GM12878 (cell line): Measurements from ENCODE around the gene CREBZF. TPM values are rescaled to one million over a fixed set of nuclear protein-coding genes. Genes with fewer than 3 reads are reported as not detected.

ENCODE experiments used
- ATAC-seq: fragments of 200-7000 bp; cut with Tn5 transposase; 3 replicates; pipeline ENCODE4 v1.9.1; 2020; ENCODE audit warnings: mild to moderate bottlenecking, moderate library complexity
- BruUV-seq: library from RNA; stranded (reverse); fragments of 400-500 nt; replicated peaks from 2 replicates; lab custom pipeline; 2021; lab: Mats Ljungman, UMichigan
- CTCF ChIA-PET: fragments of 300-600 bp; sonication (Branson Sonifier 250); formaldehyde crosslinking; extraction: SDS; loops from one replicate; lab custom pipeline; 2021; ENCODE audit warnings: inconsistent platforms; lab: Yijun Ruan, JAX
- POLR2A ChIA-PET: fragments of 350-600 bp; formaldehyde crosslinking; extraction: SDS; loops from one replicate; lab custom pipeline; 2021; ENCODE audit warnings: inconsistent platforms; lab: Charles Lee
- RAD21 ChIA-PET: fragments of 300-600 bp; sonication (Branson Sonifier 250); formaldehyde crosslinking; loops from one replicate; lab custom pipeline; 2023; ENCODE audit warnings: antibody characterized with exemption; ENCODE audit not compliant: unreplicated experiment; lab: Charles Lee
- SMC1A ChIA-PET: fragments of 300-600 bp; sonication (Branson Sonifier 250); formaldehyde crosslinking; loops from one replicate; lab custom pipeline; 2023; ENCODE audit not compliant: unreplicated experiment, uncharacterized antibody; lab: Charles Lee
- DNase-seq: peaks from one replicate; pipeline ENCODE4 v3.0.0-alpha.2; 2011; ENCODE audit warnings: low read depth, low spot score
- FAIRE-seq: peaks from 3 replicates; lab custom pipeline; 2011; peaks lifted over from hg19 to GRCh38; lab: Jason Lieb, UNC
- H2AFZ ChIP-seq: 2 replicates; pipeline ENCODE4 v1.6.0; 2011; ENCODE audit warnings: low read depth, low read length, control low read depth; ENCODE audit not compliant: control insufficient read depth
- H3K27ac ChIP-seq: 2 replicates; pipeline ENCODE4 v1.5.1; 2011; ENCODE audit warnings: control low read depth; ENCODE audit not compliant: control insufficient read depth, insufficient read depth
- H3K27me3 ChIP-seq, 2 experiments: replicated peaks in 1 of 2; 2 replicates each; pipeline versions ENCODE4 v1.6.0 to v1.6.1; 2011; ENCODE audit warnings: low read length in 1 of 2; ENCODE audit not compliant: control insufficient read depth in 2 of 2, insufficient read depth in 2 of 2
- H3K36me3 ChIP-seq, 2 experiments: 2 replicates each; pipeline ENCODE4 v1.5.1; 2011; ENCODE audit warnings: low read length in 1 of 2; ENCODE audit not compliant: control insufficient read depth in 2 of 2, insufficient read depth in 2 of 2
- H3K4me1 ChIP-seq: 2 replicates; pipeline ENCODE4 v1.6.1; 2011; ENCODE audit warnings: mild to moderate bottlenecking, low read length, moderate library complexity, mixed read lengths; ENCODE audit not compliant: control insufficient read depth, insufficient read depth
- H3K4me2 ChIP-seq: 2 replicates; pipeline ENCODE4 v1.6.0; 2011; ENCODE audit warnings: control low read depth; ENCODE audit not compliant: control insufficient read depth, insufficient read depth
- H3K4me3 ChIP-seq: fragments of 200-600 bp; sonication (generic); 2 replicates; pipeline ENCODE4 v1.5.1; 2016
- H3K79me2 ChIP-seq: 2 replicates; pipeline ENCODE4 v1.6.0; 2011; ENCODE audit warnings: low read length; ENCODE audit not compliant: control insufficient read depth, insufficient read depth
- H3K9ac ChIP-seq: 2 replicates; pipeline ENCODE4 v1.8.0; 2011; ENCODE audit warnings: low read length, control low read depth, mixed read lengths; ENCODE audit not compliant: control insufficient read depth, insufficient read depth
- H3K9me3 ChIP-seq: replicated peaks from 3 replicates; pipeline ENCODE4 v1.5.1; 2011; ENCODE audit warnings: mild to moderate bottlenecking, low read length; ENCODE audit not compliant: control insufficient read depth, insufficient read depth
- H4K20me1 ChIP-seq: 2 replicates; pipeline ENCODE4 v1.6.0; 2011; ENCODE audit not compliant: control insufficient read depth, insufficient read depth
- BCL11A ChIP-seq: IDR thresholded peaks from 2 replicates; pipeline ENCODE4 v1.6.1; 2011; ENCODE audit warnings: low read depth, low read length
- BRCA1 ChIP-seq: IDR thresholded peaks from 2 replicates; pipeline ENCODE4 v1.6.1; 2011; ENCODE audit warnings: low read depth, low read length, improper control_type of control experiment
- CBX3 ChIP-seq: fragments of 200-600 bp; sonication (generic); IDR thresholded peaks from 2 replicates; pipeline ENCODE4 v1.6.1; 2016; ENCODE audit warnings: low read depth, borderline replicate concordance
- CREB1 ChIP-seq: IDR thresholded peaks from 2 replicates; pipeline ENCODE4 v1.6.1; 2012; ENCODE audit warnings: low read depth, mild to moderate bottlenecking, inconsistent platforms
- EP300 ChIP-seq, 2 experiments: fragments of 150-350 bp in 1 of 2; IDR thresholded peaks; 2 replicates each; pipeline ENCODE4 v1.6.1; 2011 to 2012; ENCODE audit warnings: low read depth in 2 of 2, low read length in 2 of 2, borderline replicate concordance in 1 of 2, improper control_type of control experiment in 1 of 2, inconsistent platforms in 1 of 2; ENCODE audit not compliant: control insufficient read depth in 1 of 2
- FOXK2 ChIP-seq: fragments of 450-650 bp; IDR thresholded peaks from 2 replicates; pipeline ENCODE4 v1.6.1; 2017; ENCODE audit warnings: mild to moderate bottlenecking, moderate library complexity
- FOXM1 ChIP-seq: IDR thresholded peaks from 2 replicates; pipeline ENCODE4 v1.6.1; 2012; ENCODE audit warnings: low read depth, mild to moderate bottlenecking, inconsistent platforms, low read length, moderate library complexity
- HCFC1 ChIP-seq: fragments of 150-350 bp; IDR thresholded peaks from 2 replicates; pipeline ENCODE4 v1.6.1; 2014; ENCODE audit warnings: low read length
- HDAC2 ChIP-seq: fragments of 200-600 bp; sonication (generic); IDR thresholded peaks from 2 replicates; pipeline ENCODE4 v1.6.1; 2017
- HDGF ChIP-seq: fragments of 450-650 bp; IDR thresholded peaks from 2 replicates; pipeline ENCODE4 v1.6.1; 2016; ENCODE audit warnings: antibody characterized with exemption
- IRF3 ChIP-seq: fragments of 450-650 bp; IDR thresholded peaks from 2 replicates; pipeline ENCODE4 v1.6.1; 2014; ENCODE audit warnings: mild to moderate bottlenecking
- KDM1A ChIP-seq: fragments of 200-600 bp; sonication (generic); IDR thresholded peaks from 2 replicates; pipeline ENCODE4 v1.6.1; 2016; ENCODE audit warnings: borderline replicate concordance
- MEF2A ChIP-seq: IDR thresholded peaks from 2 replicates; pipeline ENCODE4 v1.6.1; 2011; ENCODE audit warnings: low read depth, mild to moderate bottlenecking, low read length, moderate library complexity; ENCODE audit not compliant: insufficient read depth
- NKRF ChIP-seq: fragments of 450-650 bp; conservative IDR thresholded peaks from 2 replicates; pipeline ENCODE4 v1.6.1; 2017; ENCODE audit warnings: mild to moderate bottlenecking, moderate library complexity
- RBBP5 ChIP-seq: fragments of 200-600 bp; sonication (generic); conservative IDR thresholded peaks from 2 replicates; pipeline ENCODE4 v1.6.1; 2016
- STAT1 ChIP-seq: fragments of 450-650 bp; conservative IDR thresholded peaks from 2 replicates; pipeline ENCODE4 v1.6.1; 2014; ENCODE audit warnings: antibody characterized with exemption, mild to moderate bottlenecking
- SUPT20H ChIP-seq: IDR thresholded peaks from 2 replicates; pipeline ENCODE4 v1.6.1; 2011; ENCODE audit warnings: low read depth, mild to moderate bottlenecking, low read length, moderate library complexity, borderline replicate concordance; ENCODE audit not compliant: control insufficient read depth
- TARDBP ChIP-seq: IDR thresholded peaks from 2 replicates; pipeline ENCODE4 v1.6.1; 2016; ENCODE audit warnings: borderline replicate concordance
- WGBS: methylation state at CpG from one replicate; pipeline ENCODE4 v1.1.6; 2016; ENCODE audit warnings: low lambda C conversion rate; ENCODE audit not compliant: insufficient replicate concordance, insufficient coverage; ENCODE audit errors: missing lambda C conversion rate; 5-methylcytosine and 5-hydroxymethylcytosine counted together
- in situ Hi-C: fragments of 300-500 bp; cut with MboI; formaldehyde crosslinking; loops from 9 replicates; pipeline ENCODE4 v1.14.3; 2018; ENCODE audit warnings: mixed read lengths
- intact Hi-C: fragments of 100-400 bp; cut with micrococcal nuclease; formaldehyde crosslinking; loops from one replicate; pipeline ENCODE4 v1.14.2; 2022; ENCODE audit not compliant: unreplicated experiment
- polyA plus RNA-seq, 11 experiments: library from polyadenylated mRNA; depleted of rRNA in 4 of 11; unstranded in 6 of 11; stranded (reverse) in 5 of 11; fragments of >200 nt; fragmentation: Nextera tagmentation in 4 of 11; fragmentation: Illumina TruSeq in 1 of 11; extraction: Ambion mirVana in 4 of 11; extraction: Trizol in 1 of 11; gene quantifications; 1 replicate in 1 of 11; 2 replicates in 10 of 11; pipeline versions ENCODE4 v1.2.1 to v1.2.3, GENCODE V29; 2011 to 2016; ENCODE audit warnings: inconsistent platforms in 2 of 11, missing spikeins in 2 of 11, low read depth in 1 of 11
- total RNA-seq, 4 experiments: library from RNA; depleted of rRNA in 3 of 4; stranded (reverse); fragments of >200 nt in 3 of 4; fragmentation: Illumina TruSeq in 1 of 4; extraction: Trizol in 1 of 4; gene quantifications; 2 replicates each; pipeline versions ENCODE4 v1.2.1 to v1.2.3, GENCODE V29; 2013 to 2021

Gene CREBZF
- total and polyA plus RNA-seq, 10 of the 15 experiments (the other 5 are each of a cell fraction or from before 2014, with no cell fraction given) = 11.1 to 51.2 (median 34.1) TPM

- TF ChIP-seq EP300 (IDR thresholded peaks at IDR 0.05; ENCODE audit: borderline replicate concordance in 1 of 2, control insufficient read depth in 1 of 2, low read depth in 2 of 2, low read length in 2 of 2) (no peak), CREB1 (no peak), BRCA1 (no peak), FOXK2 (no peak), TARDBP (no peak)
These were observed 945 bp downstream of the CREBZF start (continued) for GRCh38 chr11:85663753-85664614.

- RAD21 ChIA-PET = interaction anchor here (2.9 kb wide), 1 partner anchor 35 kb away, joined by 10 read pairs; the partner anchor contains the start of genes DLG2 and TMEM126B
- H3K9ac ChIP-seq = peak overlapping the region; percentile 95
- POLR2A ChIA-PET = interaction anchor here (0.6 to 6.7 kb wide), 4 partner anchors 9 to 37 kb away, joined by 5 to 43 read pairs (median 8); partner anchors contain the start of genes DLG2, TMEM126A and TMEM126B
- no peaks in the 10 kb centered on the region for H3K9me3 ChIP-seq
- peak overlapping the region; percentile 91 for H3K4me2 ChIP-seq
- intact Hi-C loops (loop anchor here (10.0 kb wide), 1 partner anchor 632 kb away; no protein-coding TSS in a partner anchor), in situ Hi-C loops (no loop called here)
- H3K36me3 ChIP-seq = peaks cover 0 to 16% of the 10 kb centered on the region in 2 experiments; a peak in 2 of 4 replicates
- ATAC-seq (peak; percentile 11), FAIRE-seq (no peak), DNase-seq (no peak)
- CTCF ChIA-PET = interaction anchor here (0.6 to 4.0 kb wide), 4 partner anchors 8 to 35 kb away, joined by 3 to 21 read pairs (median 4); partner anchors contain the start of genes CCDC89, TMEM126A and TMEM126B
- no peaks in the 10 kb centered on the region for H3K4me1 ChIP-seq
- WGBS = under 1% methylated on average over 10 of the region's 10 CpGs
- peaks cover 10% of the 10 kb centered on the region; the same call in 1 of the 2 replicates for H4K20me1 ChIP-seq
- SMC1A ChIA-PET = interaction anchor here (0.6 to 8.2 kb wide), 5 partner anchors 10 to 37 kb away, joined by 3 to 66 read pairs (median 3); partner anchors contain the start of gene TMEM126A
- H2AFZ ChIP-seq = no peak overlapping the region
- H3K27me3 ChIP-seq = no peaks in the 10 kb centered on the region
- peaks cover 69% of the 10 kb centered on the region for H3K79me2 ChIP-seq
- TSS peak; percentile 55 for BruUV-seq
- peak overlapping the region; percentile 91 for H3K4me3 ChIP-seq
- H3K27ac ChIP-seq = peak overlapping the region; percentile 87
- TF ChIP-seq KDM1A (no peak), STAT1 (no peak), EP300 (IDR thresholded peaks at IDR 0.05; ENCODE audit: borderline replicate concordance in 1 of 2, control insufficient read depth in 1 of 2, low read depth in 2 of 2, low read length in 2 of 2) (no peak), BCL11A (no peak), HCFC1 (no peak), MEF2A (no peak), FOXM1 (no peak), HDAC2 (no peak), HDGF (no peak), IRF3 (no peak), RBBP5 (no peak), FOXK2 (no peak), SUPT20H (no peak), CBX3 (no peak), NKRF (no peak)
These were observed 1.7 kb downstream of the CREBZF start for GRCh38 chr11:85663080-85663752.
